Neuronal stem cell (in vitro differentiated cells): ENCODE measurements around the gene SMTNL2.

Experiments used
- DNase-seq: peaks from one replicate; pipeline ENCODE4 v3.0.0-alpha.2; 2013; ENCODE audit warnings: low spot score
- H2AFZ ChIP-seq: one replicate; pipeline ENCODE4 v1.6.1; 2013; ENCODE audit warnings: mild to moderate bottlenecking, low read length, inconsistent platforms
- H2AK5ac ChIP-seq: 2 replicates; pipeline ENCODE4 v1.6.1; 2013; ENCODE audit warnings: low read depth, mild to moderate bottlenecking, inconsistent platforms, low read length, moderate library complexity, mixed read lengths
- H2BK120ac ChIP-seq: 2 replicates; pipeline ENCODE4 v1.6.1; 2013; ENCODE audit warnings: low read depth, mild to moderate bottlenecking, inconsistent platforms, low read length, moderate library complexity, mixed read lengths
- H2BK12ac ChIP-seq: one replicate; pipeline ENCODE4 v1.6.1; 2013; ENCODE audit warnings: low read length, inconsistent platforms
- H2BK15ac ChIP-seq: 2 replicates; pipeline ENCODE4 v1.6.1; 2013; ENCODE audit warnings: mild to moderate bottlenecking, low read length, inconsistent platforms, mixed read lengths
- H2BK5ac ChIP-seq: one replicate; pipeline ENCODE4 v1.6.1; 2013; ENCODE audit warnings: inconsistent platforms, mild to moderate bottlenecking, low read length, moderate library complexity
- H3K14ac ChIP-seq: one replicate; pipeline ENCODE4 v1.6.1; 2013; ENCODE audit warnings: low read length, inconsistent platforms
- H3K18ac ChIP-seq: 2 replicates; pipeline ENCODE4 v1.6.1; 2013; ENCODE audit warnings: low read length, inconsistent platforms
- H3K23ac ChIP-seq: 2 replicates; pipeline ENCODE4 v1.6.1; 2013; ENCODE audit warnings: low read depth, mild to moderate bottlenecking, mixed read lengths, low read length, inconsistent platforms; ENCODE audit not compliant: poor library complexity
- H3K27ac ChIP-seq: replicated peaks from 3 replicates; pipeline ENCODE4 v1.5.1; 2013; ENCODE audit warnings: low read length, inconsistent platforms
- H3K27me3 ChIP-seq, 3 experiments: 2 replicates each; pipeline ENCODE4 v1.6.1; 2013; ENCODE audit warnings: low read length in 3 of 3, mild to moderate bottlenecking in 2 of 3, inconsistent platforms in 1 of 3, low read depth in 1 of 3, mixed read lengths in 1 of 3, moderate library complexity in 1 of 3; ENCODE audit not compliant: control insufficient read depth in 3 of 3, insufficient read depth in 3 of 3
- H3K36me3 ChIP-seq, 2 donors: replicated peaks in 1 of 2; 2 replicates each; pipeline ENCODE4 v1.6.1; 2013; ENCODE audit warnings: low read length in 2 of 2; ENCODE audit not compliant: control insufficient read depth in 2 of 2, insufficient read depth in 2 of 2
- H3K4ac ChIP-seq: 2 replicates; pipeline ENCODE4 v1.6.1; 2013; ENCODE audit warnings: inconsistent platforms, mild to moderate bottlenecking, low read length, moderate library complexity
- H3K4me1 ChIP-seq, 2 donors: 1 replicate in 1 of 2; 2 replicates in 1 of 2; pipeline ENCODE4 v1.6.1; 2013; ENCODE audit warnings: low read length in 2 of 2, low read depth in 1 of 2; ENCODE audit not compliant: control insufficient read depth in 2 of 2, insufficient read depth in 1 of 2
- H3K4me2 ChIP-seq: one replicate; pipeline ENCODE4 v1.6.1; 2013; ENCODE audit warnings: mild to moderate bottlenecking, low read length, inconsistent platforms; ENCODE audit not compliant: insufficient read depth, poor library complexity, severe bottlenecking
- H3K4me3 ChIP-seq, 2 donors: 2 replicates each; pipeline ENCODE4 v1.5.1; 2013; ENCODE audit warnings: low read length in 2 of 2, mild to moderate bottlenecking in 2 of 2, inconsistent platforms in 1 of 2, moderate library complexity in 1 of 2
- H3K79me1 ChIP-seq: one replicate; pipeline ENCODE4 v1.6.1; 2013; ENCODE audit warnings: low read depth, mild to moderate bottlenecking, inconsistent platforms, low read length, moderate library complexity
- H3K9ac ChIP-seq: one replicate; pipeline ENCODE4 v1.6.1; 2013; ENCODE audit warnings: mild to moderate bottlenecking, low read depth, low read length, inconsistent platforms; ENCODE audit not compliant: poor library complexity
- H3K9me3 ChIP-seq, 2 donors: replicated peaks in 1 of 2; 2 replicates each; pipeline versions ENCODE3 to v1.6.1; 2013; ENCODE audit warnings: low read length in 2 of 2, mild to moderate bottlenecking in 2 of 2, inconsistent platforms in 1 of 2, low read depth in 1 of 2, mixed read lengths in 1 of 2, moderate library complexity in 1 of 2; ENCODE audit not compliant: control insufficient read depth in 2 of 2, insufficient read depth in 1 of 2
- H4K8ac ChIP-seq: one replicate; pipeline ENCODE4 v1.6.1; 2013; ENCODE audit warnings: low read depth, mild to moderate bottlenecking, inconsistent platforms, low read length, moderate library complexity
- H4K91ac ChIP-seq: one replicate; pipeline ENCODE4 v1.6.1; 2013; ENCODE audit warnings: low read length, low read depth, mild to moderate bottlenecking, inconsistent platforms; ENCODE audit not compliant: poor library complexity
- WGBS, 2 donors: extraction: QIAGEN DNeasy Blood & Tissue Kit; methylation state at CpG; one replicate each; pipeline ENCODE4 v1.1.7; 2013; ENCODE audit warnings: missing lambda C conversion rate in 2 of 2, mixed read lengths in 1 of 2; ENCODE audit not compliant: insufficient read length in 2 of 2, insufficient replicate concordance in 1 of 2; ENCODE audit errors: extremely low coverage in 2 of 2; 5-methylcytosine and 5-hydroxymethylcytosine counted together

Gene SMTNL2

DNA sequence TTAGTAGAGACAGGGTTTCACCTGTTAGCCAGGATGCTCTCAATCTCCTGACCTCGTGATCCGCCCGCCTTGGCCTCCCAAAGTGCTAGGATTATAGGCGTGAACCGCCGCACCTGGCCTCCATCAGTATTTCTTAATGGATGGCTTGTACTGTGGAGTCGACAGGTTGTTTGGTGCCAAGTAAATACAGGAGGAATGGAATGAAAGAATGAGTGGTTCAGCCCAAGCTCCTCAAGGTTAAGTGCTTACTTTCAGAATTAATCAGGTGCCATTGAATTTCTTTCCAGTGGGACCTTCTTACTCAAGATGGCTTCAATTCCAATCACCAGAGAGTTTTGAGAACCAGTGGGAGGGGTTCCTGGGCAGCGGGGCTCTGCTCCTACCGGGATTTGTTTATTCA, 32.1 kb downstream of the SMTNL2 start:
- Histone ChIP-seq H3K9ac (no peak overlapping the region), H3K18ac (no peak overlapping the region), H2AK5ac (no peak overlapping the region), H3K36me3 (no peaks in the 10 kb centered on the region), H2BK15ac (no peak overlapping the region), H3K23ac (no peak overlapping the region), H2BK12ac (no peak overlapping the region), H3K27me3 (peaks cover 0 to 9% (median 0%) of the 10 kb centered on the region in 3 experiments), H3K79me1 (no peaks in the 10 kb centered on the region), H2BK5ac (no peak overlapping the region), H3K4me2 (no peak overlapping the region), H3K9me3 (peaks cover 0 to 3% of the 10 kb centered on the region in 2 donors), H3K27ac (no peak overlapping the region), H3K4me1 (peaks cover 0 to 1% of the 10 kb centered on the region in 2 donors), H2BK120ac (no peak overlapping the region), H4K8ac (no peak overlapping the region), H3K14ac (no peak overlapping the region), H4K91ac (no peak overlapping the region), H2AFZ (no peak overlapping the region), H3K4ac (no peak overlapping the region), H3K4me3 (no peak overlapping the region)
- WGBS, 2 donors, result no CpG with 5 or more reads among the region's 9 CpGs
- DNase-seq, result no peak

- Histone ChIP-seq H2BK5ac (no peak overlapping the region), H3K4me1 (peaks cover 0 to 1% of the 10 kb centered on the region in 2 donors), H3K4me2 (no peak overlapping the region), H3K79me1 (no peaks in the 10 kb centered on the region), H3K27me3 (peaks cover 0 to 9% (median 0%) of the 10 kb centered on the region in 3 experiments), H3K4me3 (no peak overlapping the region), H3K27ac (no peak overlapping the region), H2BK15ac (no peak overlapping the region), H3K14ac (no peak overlapping the region), H2AFZ (no peak overlapping the region), H3K9me3 (peaks cover 0 to 3% of the 10 kb centered on the region in 2 donors), H2BK12ac (no peak overlapping the region), H4K8ac (no peak overlapping the region), H3K18ac (peak overlapping the region; percentile 20), H3K36me3 (no peaks in the 10 kb centered on the region), H3K9ac (no peak overlapping the region), H4K91ac (no peak overlapping the region), H3K23ac (no peak overlapping the region), H3K4ac (no peak overlapping the region), H2AK5ac (no peak overlapping the region), H2BK120ac (no peak overlapping the region)
- DNase-seq, result no peak
- WGBS, 2 donors, result no CpG with 5 or more reads among the region's 17 CpGs
Observed at GRCh38 chr17:4617090-4617489, 32.8 kb downstream of the SMTNL2 start.

DNA sequence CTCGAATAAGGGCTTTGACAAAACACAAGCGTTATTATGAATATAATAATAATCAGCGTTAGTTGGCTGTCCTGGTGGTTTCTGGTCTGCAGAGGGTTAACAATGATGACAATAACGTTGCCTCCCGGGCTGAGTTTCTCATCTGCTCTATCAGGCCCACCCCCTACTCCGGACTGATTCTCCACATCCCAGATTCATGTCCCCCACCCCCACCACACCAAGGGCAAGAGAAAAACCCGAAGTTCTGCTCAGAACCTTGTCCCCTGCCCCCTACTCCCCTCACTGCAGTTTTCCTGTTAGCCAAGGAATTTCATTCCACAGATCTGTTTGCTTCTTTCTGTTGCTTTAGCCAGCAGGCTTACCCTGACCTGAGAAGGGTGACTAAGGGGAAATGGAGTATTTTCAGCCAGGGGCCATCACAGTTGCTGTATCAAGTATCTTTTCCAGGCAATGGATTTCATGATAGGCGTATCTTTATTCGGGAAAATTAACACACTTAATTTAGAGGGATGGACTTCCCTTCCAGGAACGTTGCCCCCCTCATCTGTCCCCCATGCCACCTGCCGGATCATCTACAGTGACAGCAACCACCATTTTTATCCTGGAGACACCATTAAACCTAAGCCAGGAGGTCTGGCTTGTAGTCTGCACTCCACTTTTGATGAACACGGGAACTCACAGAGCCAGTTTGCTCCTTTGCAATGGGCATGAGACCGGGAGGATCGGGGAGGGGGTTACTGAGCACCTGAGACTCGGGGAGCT, 33.4 kb downstream of the SMTNL2 start:
- H3K36me3 ChIP-seq, result no peaks in the 10 kb centered on the region
- no peak overlapping the region for H2AK5ac ChIP-seq
- H3K4ac ChIP-seq, result no peak overlapping the region
- no peak overlapping the region for H2BK120ac ChIP-seq
- H3K14ac ChIP-seq, result no peak overlapping the region
- H3K18ac ChIP-seq, result peak overlapping the region; percentile 56
- peaks cover 0 to 3% of the 10 kb centered on the region in 2 donors for H3K9me3 ChIP-seq
- peaks cover 0 to 9% (median 0%) of the 10 kb centered on the region in 3 experiments for H3K27me3 ChIP-seq
- H2BK12ac ChIP-seq, result no peak overlapping the region
- no peak overlapping the region for H3K27ac ChIP-seq
- H4K91ac ChIP-seq, result no peak overlapping the region
- H2BK5ac ChIP-seq, result no peak overlapping the region
- no peak for DNase-seq
- no peaks in the 10 kb centered on the region for H3K79me1 ChIP-seq
- H2BK15ac ChIP-seq, result no peak overlapping the region
- no peak overlapping the region for H3K4me3 ChIP-seq
- no CpG with 5 or more reads among the region's 15 CpGs for WGBS, 2 donors
- H3K23ac ChIP-seq, result no peak overlapping the region
- H3K4me2 ChIP-seq, result no peak overlapping the region
- H3K9ac ChIP-seq, result no peak overlapping the region
- H2AFZ ChIP-seq, result peak overlapping the region; percentile 79
- H4K8ac ChIP-seq, result no peak overlapping the region
- H3K4me1 ChIP-seq, result peaks cover 0 to 1% of the 10 kb centered on the region in 2 donors

- no peaks in the 10 kb centered on the region for H3K79me1 ChIP-seq
- H3K18ac ChIP-seq, result no peak overlapping the region
- no peak overlapping the region for H2BK120ac ChIP-seq
- H4K8ac ChIP-seq, result no peak overlapping the region
- no peak for DNase-seq
- no peak overlapping the region for H3K4ac ChIP-seq
- H3K14ac ChIP-seq, result no peak overlapping the region
- no CpG with 5 or more reads among the region's 4 CpGs for WGBS, 2 donors
- H3K4me1 ChIP-seq, result peaks cover 3% of the 10 kb centered on the region in 2 donors
- H2BK5ac ChIP-seq, result no peak overlapping the region
- no peak overlapping the region for H2AK5ac ChIP-seq
- H3K9ac ChIP-seq, result no peak overlapping the region
- H2BK15ac ChIP-seq, result no peak overlapping the region
- no peak overlapping the region for H3K27ac ChIP-seq
- H2AFZ ChIP-seq, result no peak overlapping the region
- H4K91ac ChIP-seq, result no peak overlapping the region
- no peak overlapping the region for H3K4me2 ChIP-seq
- peaks cover 0 to 24% (median 0%) of the 10 kb centered on the region in 3 experiments for H3K27me3 ChIP-seq
- peaks cover 0 to 3% of the 10 kb centered on the region in 2 donors for H3K9me3 ChIP-seq
- no peak overlapping the region for H3K23ac ChIP-seq
- H3K36me3 ChIP-seq, result no peaks in the 10 kb centered on the region
- H3K4me3 ChIP-seq, result no peak overlapping the region
- H2BK12ac ChIP-seq, result no peak overlapping the region
Observed at GRCh38 chr17:4620531-4621101, 36.3 kb downstream of the SMTNL2 start.
